Stimulated activated CD8-positive, alpha-beta memory T cell treated with anti-CD3 and anti-CD28 coated beads, Interleukin-12 subunit alpha, Interleukin-12 subunit beta, amount 100 ng/mL, for 4 hours (primary cell): Measurements from ENCODE around the gene ANKZF1.
A peak's percentile ranks its signal among the peaks of the same experiment; 100 is the strongest.
"Not testable (repeated sequence)": the region's sequence is repeated elsewhere in the genome, so short reads cannot be mapped to it uniquely, and the experiment has no call there.

Source experiments
- DNase-seq: peaks from one replicate; pipeline ENCODE4 v3.0.0-alpha.2; 2020; ENCODE audit warnings: low read depth

ANKZF1 gene

DNA sequence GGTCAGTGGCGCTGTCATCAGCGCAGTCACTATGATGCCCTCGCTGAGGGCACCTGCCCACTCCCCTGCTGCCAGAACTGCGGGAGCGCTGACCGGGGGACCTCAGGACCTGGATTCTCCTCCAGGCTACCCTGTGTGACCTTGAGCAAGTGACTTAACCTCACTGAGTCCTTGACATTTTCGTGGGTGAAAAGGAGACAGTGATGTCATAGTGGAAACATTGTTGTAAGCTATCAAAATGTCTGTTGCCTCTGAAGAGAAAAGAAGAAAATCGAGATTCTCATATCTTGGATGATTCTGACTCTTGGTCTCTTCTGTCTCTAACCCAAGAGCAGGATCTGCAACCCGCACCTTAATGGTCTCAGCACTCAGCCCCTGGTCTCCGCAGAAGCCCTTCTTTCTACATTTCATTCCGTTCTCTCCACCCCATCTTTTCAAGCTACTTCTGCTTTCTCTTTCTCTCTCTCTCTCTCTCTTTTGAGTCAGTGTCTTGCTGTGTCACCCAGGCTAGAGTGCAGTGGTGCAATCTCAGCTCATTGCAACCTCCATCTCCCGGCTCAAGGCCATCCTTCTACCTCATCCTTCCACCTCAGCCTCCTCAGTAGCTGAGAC, 25.1 kb downstream of the ANKZF1 start:
- no peak for DNase-seq

- not testable (repeated sequence) for DNase-seq
These were observed 29.3 kb downstream of the ANKZF1 start for GRCh38 chr2:219258942-219259341.

GRCh38 chr2:219261024-219261855, 31.6 kb downstream of the ANKZF1 start:
- DNase-seq: no peak

DNA sequence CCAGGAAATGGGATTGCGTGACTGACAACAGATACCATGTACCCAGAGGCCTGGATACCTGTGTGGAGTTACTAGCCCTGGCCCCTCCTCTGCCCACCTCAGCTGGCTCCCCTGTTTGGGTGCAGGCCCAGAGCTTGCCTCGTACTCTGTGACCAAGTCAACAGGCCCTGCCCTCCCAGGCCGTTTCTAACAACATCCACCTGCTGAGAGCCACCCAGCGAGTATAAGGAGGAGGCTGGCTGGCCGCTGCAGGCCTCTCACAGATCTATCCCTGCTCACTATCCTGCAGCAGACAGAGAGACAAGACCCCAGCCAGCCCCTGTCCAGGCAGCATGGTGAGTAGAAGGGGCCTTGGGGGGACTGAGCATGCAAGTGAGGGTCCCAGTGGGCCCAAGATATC, 36.6 kb downstream of the ANKZF1 start:
- DNase-seq: no peak

GRCh38 chr2:219266886-219267285, 37.3 kb downstream of the ANKZF1 start:
- DNase-seq: no peak

DNA sequence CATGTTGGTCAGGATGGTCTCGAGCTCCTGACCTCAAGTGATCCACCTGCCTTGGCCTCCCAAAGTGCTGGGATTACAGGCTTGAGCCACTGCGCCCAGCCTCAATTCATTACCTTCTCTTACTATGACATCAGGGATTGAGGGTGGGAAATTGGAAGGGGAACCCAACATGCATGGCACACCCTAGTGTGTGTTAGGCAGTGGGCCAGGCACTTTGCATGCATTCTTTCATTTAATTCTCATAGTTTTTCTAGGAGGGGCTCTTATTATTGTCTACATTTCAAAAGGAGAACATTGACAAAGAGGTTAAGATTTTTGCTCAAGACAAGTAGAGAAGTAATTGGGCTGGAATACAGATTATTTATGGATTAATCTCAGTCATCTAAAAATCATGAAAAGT, 38.7 kb downstream of the ANKZF1 start:
- no peak for DNase-seq

- no peak for DNase-seq
These were observed 39.9 kb downstream of the ANKZF1 start for GRCh38 chr2:219269362-219270054.

GRCh38 chr2:219270055-219270372, 40.4 kb downstream of the ANKZF1 start:
- no peak for DNase-seq

- DNase-seq: no peak
These were observed 41.4 kb downstream of the ANKZF1 start for GRCh38 chr2:219271021-219271420.

- DNase-seq: no peak
These were observed 42.8 kb downstream of the ANKZF1 start for GRCh38 chr2:219272356-219272755.

- DNase-seq: no peak
These were observed 43.4 kb downstream of the ANKZF1 start for GRCh38 chr2:219272995-219273394.

DNA sequence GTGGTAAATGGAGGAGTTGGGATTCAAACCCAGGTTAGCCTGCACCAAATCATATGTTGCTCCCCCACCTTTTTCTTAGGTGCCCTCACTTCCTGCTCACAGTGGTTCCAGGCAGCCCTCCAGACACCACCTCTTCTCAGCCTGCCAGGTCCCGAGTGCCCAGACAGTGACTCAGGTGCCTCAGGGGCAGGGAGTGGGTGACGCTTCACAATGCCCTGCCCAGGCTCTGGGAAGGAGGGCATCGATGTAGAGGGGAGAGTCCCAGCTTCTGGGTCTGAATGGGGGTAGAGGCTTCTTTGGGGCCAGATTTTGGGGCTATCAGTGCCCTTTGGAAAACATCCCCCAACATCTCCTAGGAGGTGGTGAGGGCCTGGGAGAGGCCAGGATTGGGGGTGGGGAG, 44.3 kb downstream of the ANKZF1 start:
- no peak for DNase-seq

DNA sequence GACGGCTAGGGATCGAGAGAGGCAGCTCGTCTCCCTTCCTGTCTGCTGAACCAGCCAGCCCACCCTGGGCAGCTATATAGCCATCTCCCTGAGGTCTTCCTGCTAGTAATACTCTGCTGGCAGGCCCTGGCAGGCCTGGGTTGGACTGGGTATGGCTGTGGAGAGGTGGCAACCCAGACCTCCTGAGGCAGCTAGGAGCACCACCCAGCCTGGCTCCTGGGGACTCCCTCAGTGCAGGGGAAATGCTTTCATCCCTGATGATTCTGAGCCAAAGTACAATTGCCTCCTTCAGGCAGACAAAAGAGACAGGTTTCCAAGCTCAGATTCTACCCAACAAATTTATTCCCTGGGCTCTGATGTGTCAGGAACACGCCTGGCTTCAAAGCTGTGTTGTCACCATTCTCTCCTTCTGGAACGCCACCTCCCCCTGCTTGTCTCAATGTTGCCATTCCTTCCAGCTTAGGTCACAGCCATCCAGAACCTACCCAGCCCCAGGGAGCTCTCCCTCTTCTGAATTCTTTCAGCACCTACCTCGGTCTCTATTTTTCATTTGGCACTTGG, 44.8 kb downstream of the ANKZF1 start:
- no peak for DNase-seq

GRCh38 chr2:219277703-219278654, 48.4 kb downstream of the ANKZF1 start:
- DNase-seq: peak; percentile 51

- no peak for DNase-seq
These were observed 49.1 kb downstream of the ANKZF1 start for GRCh38 chr2:219278655-219279150.

DNA sequence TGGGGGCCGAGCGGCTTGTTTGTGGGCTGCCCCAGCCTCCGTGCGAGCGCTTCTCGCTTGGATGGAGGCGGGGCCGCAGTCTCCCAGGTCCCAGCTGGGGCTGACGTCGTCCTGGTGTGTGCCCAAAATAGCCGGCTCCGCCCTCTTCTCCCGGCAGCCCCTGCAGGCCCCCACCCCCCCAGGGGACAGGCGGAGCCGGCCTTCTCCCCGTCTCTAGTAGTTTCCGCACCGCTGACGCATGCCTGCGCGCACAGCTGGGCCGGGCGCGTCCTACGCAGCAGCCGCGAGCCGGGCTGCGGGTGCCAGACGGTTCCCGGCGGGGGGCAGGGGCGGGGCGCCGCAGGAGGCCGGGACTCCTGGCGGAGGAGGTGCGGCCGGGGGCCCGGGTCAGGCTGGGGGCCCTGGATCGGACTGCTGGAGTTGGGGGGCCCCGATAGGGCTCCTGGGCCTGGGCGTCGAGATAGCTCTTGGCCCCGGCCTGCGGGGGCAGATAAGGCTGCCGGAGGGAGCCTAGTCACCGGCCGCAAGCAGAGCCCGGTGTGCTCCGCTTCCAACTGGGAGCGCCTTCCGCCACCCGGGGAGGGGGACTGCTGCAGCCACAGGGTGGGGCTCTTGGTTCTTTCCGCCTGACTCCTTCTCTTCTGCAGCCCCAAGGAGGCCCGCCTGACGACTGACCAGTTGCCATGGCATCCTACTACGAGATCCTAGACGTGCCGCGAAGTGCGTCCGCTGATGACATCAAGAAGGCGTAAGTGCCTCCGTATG, 49.7 kb downstream of the ANKZF1 start, which contains the start of gene DNAJB2:
DNAJB2 (plus strand) TSS at position 216 of the 765 bp plus-strand sequence; CDS start at position 684, 468 bp downstream.
- peak; percentile 99 for DNase-seq

GRCh38 chr2:219279916-219280516, 50.4 kb downstream of the ANKZF1 start:
- no peak for DNase-seq

GRCh38 chr2:219280651-219281050, 51.0 kb downstream of the ANKZF1 start:
- DNase-seq: no peak

DNA sequence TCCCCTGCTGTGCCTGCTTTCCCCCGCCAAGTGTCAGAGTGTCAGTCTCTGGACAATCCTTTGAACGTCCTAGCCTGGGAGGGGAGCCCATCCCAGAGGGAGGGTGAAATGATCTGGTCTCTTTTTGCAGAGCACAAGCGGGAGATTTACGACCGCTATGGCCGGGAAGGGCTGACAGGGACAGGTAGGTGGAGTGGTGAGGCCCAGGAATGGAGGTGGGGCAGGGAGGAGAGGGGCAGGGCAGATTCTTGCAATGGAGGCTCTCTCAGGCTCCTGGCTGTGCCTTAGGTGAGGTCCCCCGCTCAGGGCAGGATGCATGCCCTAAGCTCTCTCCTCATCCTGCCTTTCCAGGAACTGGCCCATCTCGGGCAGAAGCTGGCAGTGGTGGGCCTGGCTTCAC, 52.0 kb downstream of the ANKZF1 start:
- no peak for DNase-seq

DNA sequence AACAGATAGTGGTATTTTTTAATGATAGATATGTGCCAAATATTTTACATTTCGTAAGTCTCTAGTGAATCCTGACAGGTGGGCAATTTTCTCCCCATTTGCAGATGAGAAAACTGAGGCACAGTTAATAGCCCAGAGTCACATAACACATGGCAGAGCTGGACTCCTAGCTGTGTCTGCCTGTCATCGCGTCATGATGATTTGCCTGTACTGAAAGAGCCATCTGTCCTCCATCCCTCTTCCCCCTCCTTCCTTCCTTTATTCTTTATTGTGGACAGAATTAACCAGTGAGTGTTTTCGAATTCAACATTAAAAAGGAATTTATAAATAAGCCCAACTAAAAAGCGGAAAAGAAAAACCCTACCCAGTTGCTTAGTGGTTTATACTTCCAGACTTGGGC, 52.8 kb downstream of the ANKZF1 start:
- DNase-seq: no peak
